ENCODE results near the gene TUBAL3. TPM values are rescaled to one million over a fixed set of nuclear protein-coding genes. Genes with fewer than 3 reads are reported as not detected.

TUBAL3 gene
- total and polyA plus RNA-seq, 9 of the 15 experiments (the other 6 are each of a cell fraction or from before 2014, with no cell fraction given), result 5.5 to 10.1 (median 6.9) TPM

DNA sequence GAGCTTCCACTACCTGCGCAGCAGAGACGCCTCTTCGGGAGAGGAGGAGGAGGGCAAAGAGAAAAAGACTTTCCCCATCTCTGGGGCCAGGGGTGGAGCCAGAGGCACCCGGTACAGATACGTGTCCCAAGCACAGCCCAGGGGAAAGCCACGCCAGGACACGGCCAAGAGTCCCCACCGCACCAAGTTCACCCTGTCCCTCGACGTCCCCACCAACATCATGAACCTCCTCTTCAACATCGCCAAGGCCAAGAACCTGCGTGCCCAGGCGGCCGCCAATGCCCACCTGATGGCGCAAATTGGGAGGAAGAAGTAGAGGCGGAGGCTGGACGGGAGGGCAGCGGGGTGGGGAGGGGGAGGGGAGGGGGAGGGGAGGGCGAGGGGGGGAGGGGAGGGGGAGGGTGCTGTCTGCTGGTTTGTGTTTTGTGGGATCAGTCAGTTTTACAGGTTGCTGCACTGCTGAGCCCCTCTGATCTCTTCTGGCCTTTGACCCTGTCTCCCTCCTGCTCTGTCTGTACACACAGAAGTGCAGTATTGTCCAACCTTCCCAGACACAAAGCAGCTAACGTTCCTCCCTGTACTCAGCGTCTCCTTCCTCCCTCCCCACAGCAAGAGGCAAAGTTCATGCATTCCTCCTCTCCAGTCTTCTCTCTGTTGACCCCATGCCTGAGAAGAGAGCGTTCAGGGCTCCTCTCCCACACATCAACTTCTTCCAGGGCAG lies 30.6 kb downstream of the TUBAL3 start (continued):
- TF ChIP-seq, protein P1, sequence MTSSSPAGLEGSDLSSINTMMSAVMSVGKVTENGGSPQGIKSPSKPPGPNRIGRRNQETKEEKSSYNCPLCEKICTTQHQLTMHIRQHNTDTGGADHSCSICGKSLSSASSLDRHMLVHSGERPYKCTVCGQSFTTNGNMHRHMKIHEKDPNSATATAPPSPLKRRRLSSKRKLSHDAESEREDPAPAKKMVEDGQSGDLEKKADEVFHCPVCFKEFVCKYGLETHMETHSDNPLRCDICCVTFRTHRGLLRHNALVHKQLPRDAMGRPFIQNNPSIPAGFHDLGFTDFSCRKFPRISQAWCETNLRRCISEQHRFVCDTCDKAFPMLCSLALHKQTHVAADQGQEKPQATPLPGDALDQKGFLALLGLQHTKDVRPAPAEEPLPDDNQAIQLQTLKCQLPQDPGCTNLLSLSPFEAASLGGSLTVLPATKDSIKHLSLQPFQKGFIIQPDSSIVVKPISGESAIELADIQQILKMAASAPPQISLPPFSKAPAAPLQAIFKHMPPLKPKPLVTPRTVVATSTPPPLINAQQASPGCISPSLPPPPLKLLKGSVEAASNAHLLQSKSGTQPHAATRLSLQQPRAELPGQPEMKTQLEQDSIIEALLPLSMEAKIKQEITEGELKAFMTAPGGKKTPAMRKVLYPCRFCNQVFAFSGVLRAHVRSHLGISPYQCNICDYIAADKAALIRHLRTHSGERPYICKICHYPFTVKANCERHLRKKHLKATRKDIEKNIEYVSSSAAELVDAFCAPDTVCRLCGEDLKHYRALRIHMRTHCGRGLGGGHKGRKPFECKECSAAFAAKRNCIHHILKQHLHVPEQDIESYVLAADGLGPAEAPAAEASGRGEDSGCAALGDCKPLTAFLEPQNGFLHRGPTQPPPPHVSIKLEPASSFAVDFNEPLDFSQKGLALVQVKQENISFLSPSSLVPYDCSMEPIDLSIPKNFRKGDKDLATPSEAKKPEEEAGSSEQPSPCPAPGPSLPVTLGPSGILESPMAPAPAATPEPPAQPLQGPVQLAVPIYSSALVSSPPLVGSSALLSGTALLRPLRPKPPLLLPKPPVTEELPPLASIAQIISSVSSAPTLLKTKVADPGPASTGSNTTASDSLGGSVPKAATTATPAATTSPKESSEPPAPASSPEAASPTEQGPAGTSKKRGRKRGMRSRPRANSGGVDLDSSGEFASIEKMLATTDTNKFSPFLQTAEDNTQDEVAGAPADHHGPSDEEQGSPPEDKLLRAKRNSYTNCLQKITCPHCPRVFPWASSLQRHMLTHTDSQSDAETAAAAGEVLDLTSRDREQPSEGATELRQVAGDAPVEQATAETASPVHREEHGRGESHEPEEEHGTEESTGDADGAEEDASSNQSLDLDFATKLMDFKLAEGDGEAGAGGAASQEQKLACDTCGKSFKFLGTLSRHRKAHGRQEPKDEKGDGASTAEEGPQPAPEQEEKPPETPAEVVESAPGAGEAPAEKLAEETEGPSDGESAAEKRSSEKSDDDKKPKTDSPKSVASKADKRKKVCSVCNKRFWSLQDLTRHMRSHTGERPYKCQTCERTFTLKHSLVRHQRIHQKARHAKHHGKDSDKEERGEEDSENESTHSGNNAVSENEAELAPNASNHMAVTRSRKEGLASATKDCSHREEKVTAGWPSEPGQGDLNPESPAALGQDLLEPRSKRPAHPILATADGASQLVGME (CRISPR knock-in tag; IDR thresholded peaks at IDR 0.05), result no peak
- TF ChIP-seq CBFA2T2 (conservative IDR thresholded peaks at IDR 0.05), result no peak
- TF ChIP-seq, protein P2, sequence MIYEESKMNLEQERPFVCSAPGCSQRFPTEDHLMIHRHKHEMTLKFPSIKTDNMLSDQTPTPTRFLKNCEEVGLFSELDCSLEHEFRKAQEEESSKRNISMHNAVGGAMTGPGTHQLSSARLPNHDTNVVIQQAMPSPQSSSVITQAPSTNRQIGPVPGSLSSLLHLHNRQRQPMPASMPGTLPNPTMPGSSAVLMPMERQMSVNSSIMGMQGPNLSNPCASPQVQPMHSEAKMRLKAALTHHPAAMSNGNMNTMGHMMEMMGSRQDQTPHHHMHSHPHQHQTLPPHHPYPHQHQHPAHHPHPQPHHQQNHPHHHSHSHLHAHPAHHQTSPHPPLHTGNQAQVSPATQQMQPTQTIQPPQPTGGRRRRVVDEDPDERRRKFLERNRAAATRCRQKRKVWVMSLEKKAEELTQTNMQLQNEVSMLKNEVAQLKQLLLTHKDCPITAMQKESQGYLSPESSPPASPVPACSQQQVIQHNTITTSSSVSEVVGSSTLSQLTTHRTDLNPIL (CRISPR knock-in tag; IDR thresholded peaks at IDR 0.05), result no peak
- TF ChIP-seq PURB (CRISPR knock-in tag; IDR thresholded peaks at IDR 0.05; ENCODE audit: low read depth), result no peak
- TF ChIP-seq ZNF324 (CRISPR knock-in tag; IDR thresholded peaks at IDR 0.05), result no peak

All from K562 (cell line).